Transverse colon (tissue), 4 donors: Measurements from ENCODE around the gene GSX2.

Source experiments
- POLR2A ChIP-seq: fragments of 450-650 bp; IDR thresholded peaks from one replicate; pipeline ENCODE4 v1.6.1; 2016; ENCODE audit warnings: antibody characterized with exemption, mild to moderate bottlenecking, moderate library complexity
- POLR2AphosphoS5 ChIP-seq, 3 donors: sonication (generic); formaldehyde crosslinking; IDR thresholded peaks; one replicate each; pipeline ENCODE4 v1.6.1; 2016; ENCODE audit warnings: antibody characterized with exemption in 3 of 3
- TF ChIP-seq, protein P1 (sequence below), 5 experiments: fragments of 200-600 bp in 3 of 5; fragments of 450-650 bp in 2 of 5; sonication (generic) in 3 of 5; IDR thresholded peaks; 1 replicate in 2 of 5; 2 replicates in 3 of 5; pipeline ENCODE4 v1.5.1; 2016 to 2017; ENCODE audit warnings: antibody characterized with exemption in 5 of 5, inconsistent platforms in 3 of 5, mild to moderate bottlenecking in 2 of 5, moderate library complexity in 1 of 5

DNA sequence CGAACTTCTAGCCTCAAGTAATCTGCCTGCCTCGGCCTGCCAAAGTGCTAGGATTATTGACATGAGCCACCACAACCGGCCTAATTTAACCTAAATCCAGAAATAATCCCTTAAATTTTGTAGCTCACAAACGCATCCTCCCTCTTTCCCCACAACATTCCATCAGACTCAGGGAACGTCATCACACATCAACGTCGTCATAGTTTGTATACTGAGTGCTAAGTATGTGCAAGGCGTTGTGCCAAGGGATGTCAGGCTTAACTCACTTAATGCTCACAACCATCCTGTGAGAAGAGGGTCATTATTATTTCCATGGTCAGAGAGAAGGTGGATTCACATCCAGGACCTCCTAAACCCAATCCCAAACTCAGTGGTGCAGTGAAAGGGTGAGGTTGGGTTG lies 9.6 kb upstream of the GSX2 start:
- TF ChIP-seq, protein P1, sequence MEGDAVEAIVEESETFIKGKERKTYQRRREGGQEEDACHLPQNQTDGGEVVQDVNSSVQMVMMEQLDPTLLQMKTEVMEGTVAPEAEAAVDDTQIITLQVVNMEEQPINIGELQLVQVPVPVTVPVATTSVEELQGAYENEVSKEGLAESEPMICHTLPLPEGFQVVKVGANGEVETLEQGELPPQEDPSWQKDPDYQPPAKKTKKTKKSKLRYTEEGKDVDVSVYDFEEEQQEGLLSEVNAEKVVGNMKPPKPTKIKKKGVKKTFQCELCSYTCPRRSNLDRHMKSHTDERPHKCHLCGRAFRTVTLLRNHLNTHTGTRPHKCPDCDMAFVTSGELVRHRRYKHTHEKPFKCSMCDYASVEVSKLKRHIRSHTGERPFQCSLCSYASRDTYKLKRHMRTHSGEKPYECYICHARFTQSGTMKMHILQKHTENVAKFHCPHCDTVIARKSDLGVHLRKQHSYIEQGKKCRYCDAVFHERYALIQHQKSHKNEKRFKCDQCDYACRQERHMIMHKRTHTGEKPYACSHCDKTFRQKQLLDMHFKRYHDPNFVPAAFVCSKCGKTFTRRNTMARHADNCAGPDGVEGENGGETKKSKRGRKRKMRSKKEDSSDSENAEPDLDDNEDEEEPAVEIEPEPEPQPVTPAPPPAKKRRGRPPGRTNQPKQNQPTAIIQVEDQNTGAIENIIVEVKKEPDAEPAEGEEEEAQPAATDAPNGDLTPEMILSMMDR (IDR thresholded peaks at IDR 0.05) = no peak
- TF ChIP-seq POLR2A = no peak
- TF ChIP-seq POLR2AphosphoS5 (IDR thresholded peaks at IDR 0.05) = no peak
